Esophagus muscularis mucosa (tissue), 3 donors: ENCODE measurements around the gene INPP4B.

ENCODE experiments used
- CTCF ChIP-seq, 3 experiments: fragments of 200-600 bp in 2 of 3; fragments of 450-650 bp in 1 of 3; sonication (generic) in 2 of 3; IDR thresholded peaks; one replicate each; pipeline ENCODE4 v1.5.1; 2017 to 2019; ENCODE audit warnings: antibody characterized with exemption in 3 of 3, mild to moderate bottlenecking in 2 of 3, moderate library complexity in 1 of 3
- POLR2A ChIP-seq: fragments of 450-650 bp; IDR thresholded peaks from one replicate; pipeline ENCODE4 v1.6.1; 2017; ENCODE audit warnings: antibody characterized with exemption, moderate library complexity, mild to moderate bottlenecking, low read depth

GRCh38 chr4:142079959-142080358, 766.1 kb downstream of the INPP4B start:
- TF ChIP-seq CTCF (IDR thresholded peaks at IDR 0.05), result no peak
- no peak for TF ChIP-seq POLR2A
